NCI-H2196 (cell line): ENCODE measurements around the gene CDSN.

ENCODE experiments used
- DNase-seq: peaks from one replicate; lab custom pipeline; 2025; ENCODE audit not compliant: unreplicated experiment; lab: John Stamatoyannopoulos, UW

Gene CDSN

GRCh38 chr6:31144970-31145340 is 24.7 kb upstream of the CDSN start:
- no peak for DNase-seq

GRCh38 chr6:31144296-31144969 is 24.2 kb upstream of the CDSN start:
- DNase-seq, result no peak

- DNase-seq, result no peak
These were observed 22.9 kb upstream of the CDSN start for GRCh38 chr6:31143148-31143547.

DNA sequence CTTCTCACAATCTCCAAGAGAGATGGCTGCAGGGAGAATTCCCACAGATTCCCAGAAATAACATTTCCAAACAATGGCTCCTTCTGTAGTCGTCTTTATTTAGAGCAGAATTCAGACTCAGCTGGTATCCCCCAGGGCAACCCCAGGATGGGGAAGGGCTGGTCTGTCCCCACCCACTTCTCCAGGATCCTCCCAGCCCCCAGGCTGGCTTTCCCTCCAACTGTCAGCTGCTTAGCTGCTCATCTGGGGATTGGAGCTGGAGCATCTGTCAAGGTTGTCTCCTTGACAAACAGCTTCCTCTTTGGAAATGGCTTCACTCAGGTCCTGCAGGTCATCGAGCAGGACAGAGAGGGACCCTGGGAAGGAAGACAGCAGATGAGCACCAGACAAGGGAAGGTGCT is 22.1 kb upstream of the CDSN start:
- no peak for DNase-seq

GRCh38 chr6:31140643-31141042 is 20.4 kb upstream of the CDSN start:
- no peak for DNase-seq

GRCh38 chr6:31139599-31139998 is 19.4 kb upstream of the CDSN start:
- no peak for DNase-seq

- no peak for DNase-seq
These were observed 18.7 kb upstream of the CDSN start, which contains the start of gene PSORS1C2 for GRCh38 chr6:31138982-31139381. TSS of gene PSORS1C2 (minus strand) at chr6:31139066. CDS start at chr6:31139026, 40 bp downstream.

DNA sequence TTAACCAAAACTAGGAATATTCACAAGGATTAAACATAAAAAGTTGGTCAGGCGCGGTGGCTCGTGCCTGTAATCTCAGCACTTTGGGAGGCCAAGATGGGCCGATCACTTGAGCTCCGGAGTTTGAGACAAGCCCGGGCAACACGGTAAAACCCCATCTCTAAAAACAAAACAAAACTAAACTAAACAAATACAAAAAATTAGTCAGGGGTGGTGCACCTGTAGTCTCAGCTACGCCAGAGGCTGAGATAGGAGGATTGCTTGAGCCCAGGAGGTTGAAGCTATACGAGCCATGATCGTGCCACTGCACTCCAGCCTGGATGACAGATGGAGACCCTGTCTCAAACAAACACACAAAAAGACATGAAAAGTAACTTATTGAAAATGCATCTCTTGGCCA is 15.5 kb upstream of the CDSN start:
- no peak for DNase-seq

DNA sequence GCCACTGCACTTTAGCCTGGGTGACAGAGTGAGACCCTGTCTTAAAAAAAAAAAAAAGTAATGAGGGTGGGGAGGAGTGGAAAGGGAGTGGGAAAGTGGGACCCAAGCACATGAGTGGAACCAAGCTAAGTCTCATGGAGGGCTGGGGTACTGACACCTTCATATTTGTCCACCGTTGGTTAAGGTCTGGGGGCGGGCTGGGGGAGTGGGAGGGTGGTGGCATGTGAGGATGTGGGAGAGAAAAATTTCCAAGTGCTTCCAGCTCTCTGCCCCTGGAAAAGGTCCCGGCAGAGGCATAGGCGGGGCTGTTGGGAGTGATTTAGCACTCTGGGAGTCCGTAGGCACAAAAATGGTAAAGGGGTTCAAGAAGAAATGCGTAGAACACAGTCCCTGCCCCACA is 12.6 kb upstream of the CDSN start:
- no peak for DNase-seq

DNA sequence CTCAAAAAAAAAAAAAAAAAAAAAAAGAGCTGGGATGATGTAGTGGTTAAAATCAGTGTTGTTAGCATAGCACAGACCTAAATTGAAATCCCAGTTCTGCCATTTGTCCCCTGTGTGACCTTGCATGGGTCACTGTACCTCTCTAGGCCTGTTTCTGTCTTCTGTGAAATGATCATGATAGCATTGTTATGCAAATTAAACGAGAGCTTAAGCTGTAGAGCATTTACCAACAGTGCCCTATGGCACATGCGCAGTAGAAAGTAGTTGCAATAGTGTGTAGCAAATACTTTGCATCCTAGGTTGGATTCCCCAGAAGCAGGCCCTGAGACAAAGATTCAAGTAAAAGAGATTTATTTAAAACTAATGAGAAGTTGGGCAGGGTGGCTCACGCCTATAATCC is 11.3 kb upstream of the CDSN start:
- DNase-seq, result no peak

GRCh38 chr6:31130751-31131150 is 10.5 kb upstream of the CDSN start:
- DNase-seq, result no peak

- no peak for DNase-seq
These were observed 8.9 kb upstream of the CDSN start for GRCh38 chr6:31129130-31129529.

- peak; percentile 75 for DNase-seq
These were observed 7.9 kb upstream of the CDSN start for GRCh38 chr6:31128093-31128676.

DNA sequence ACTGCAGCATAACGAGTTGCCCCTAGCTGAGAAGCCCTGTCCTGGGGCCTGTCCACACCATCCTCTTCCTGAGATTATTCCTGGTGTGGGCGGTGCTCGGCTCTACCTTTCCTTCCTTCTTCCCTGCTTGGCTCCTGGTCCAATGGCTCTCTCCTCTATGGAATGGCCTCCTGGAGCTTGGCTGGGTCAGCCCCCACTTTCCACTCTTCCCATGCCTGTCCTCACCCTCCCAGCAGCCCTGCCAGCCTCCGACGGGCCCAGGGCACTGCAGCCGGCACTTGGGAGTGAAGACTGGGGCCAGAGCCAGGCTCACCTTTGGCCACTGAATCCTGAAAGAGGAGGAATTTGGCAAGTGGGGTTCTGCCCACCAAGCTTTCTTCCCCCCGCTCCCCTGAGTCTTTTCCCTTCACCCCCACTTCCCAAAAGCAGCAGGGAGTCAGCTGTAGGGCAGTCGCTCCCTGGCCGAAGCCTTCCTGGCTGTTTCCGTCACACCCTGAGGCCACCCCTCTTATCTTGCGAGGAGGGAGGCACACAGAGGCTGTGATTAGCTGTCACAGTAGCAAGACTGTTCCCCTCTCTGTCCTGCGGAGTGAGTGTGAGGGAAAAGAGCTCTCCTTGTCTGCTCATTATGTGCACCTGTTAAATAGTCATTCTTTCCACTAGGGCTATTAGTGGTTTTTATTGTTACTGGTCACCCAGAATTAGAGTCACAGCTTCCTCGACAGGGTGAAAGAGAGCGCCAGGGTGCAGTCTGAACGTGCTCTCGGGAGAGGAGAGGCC is 6.3 kb upstream of the CDSN start:
- DNase-seq, result no peak

DNA sequence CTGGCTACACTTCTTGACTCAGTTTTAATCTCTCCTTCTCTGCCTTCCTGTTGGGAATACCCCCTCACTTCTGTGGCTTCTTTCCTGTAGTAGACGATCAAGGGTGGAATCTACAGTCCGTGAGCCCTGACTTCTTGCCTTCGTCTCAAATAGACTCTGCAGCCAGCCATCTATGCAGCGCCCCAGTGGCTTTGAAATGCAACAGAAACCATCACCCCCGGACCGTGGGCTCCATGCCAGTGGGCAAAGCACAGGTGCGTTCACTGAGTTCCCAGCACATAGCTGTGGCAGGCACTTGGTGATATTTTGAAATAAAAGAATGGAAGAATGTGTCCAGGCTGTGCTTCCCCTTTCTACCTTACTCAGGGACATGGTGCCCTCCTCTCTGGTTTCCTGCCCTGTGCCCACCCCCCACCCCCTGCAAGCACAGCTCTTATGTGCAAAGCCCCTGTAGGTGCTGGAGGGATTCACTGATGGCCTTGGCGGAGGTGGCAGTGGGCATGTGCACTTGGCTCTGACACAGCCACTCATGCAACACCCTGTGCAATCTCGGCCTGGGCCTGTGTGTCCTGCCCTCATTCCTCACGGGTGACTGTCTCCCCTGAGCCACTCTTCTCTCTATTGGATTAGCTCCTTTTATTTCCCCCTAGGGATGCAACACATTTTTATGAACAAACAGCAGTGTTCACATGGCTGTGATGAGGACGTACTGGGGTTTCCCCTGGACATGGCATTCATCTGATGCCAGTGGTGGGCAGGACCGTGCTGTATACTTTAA is 5.5 kb upstream of the CDSN start:
- DNase-seq, result no peak

DNA sequence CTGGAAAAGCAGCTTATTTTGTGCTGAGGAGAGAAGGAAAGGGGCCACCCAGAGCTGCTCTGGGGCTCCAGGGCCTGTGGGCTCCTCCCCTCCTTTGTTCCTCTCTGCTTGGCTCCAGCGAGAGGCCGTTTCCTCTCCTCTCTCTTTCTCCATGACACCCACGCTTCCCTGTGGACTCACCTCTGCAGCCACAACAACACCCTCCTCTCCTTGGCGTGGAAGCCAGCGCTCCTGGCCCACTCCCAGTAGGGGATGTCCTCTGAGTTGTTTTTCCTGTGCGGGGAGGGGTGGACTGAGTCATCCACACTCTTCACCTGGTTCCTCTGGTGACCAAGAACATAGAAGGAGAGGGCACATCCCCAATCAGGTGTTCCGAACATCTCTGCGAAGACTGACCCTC is 4.9 kb upstream of the CDSN start:
- peak; percentile 33 for DNase-seq

DNA sequence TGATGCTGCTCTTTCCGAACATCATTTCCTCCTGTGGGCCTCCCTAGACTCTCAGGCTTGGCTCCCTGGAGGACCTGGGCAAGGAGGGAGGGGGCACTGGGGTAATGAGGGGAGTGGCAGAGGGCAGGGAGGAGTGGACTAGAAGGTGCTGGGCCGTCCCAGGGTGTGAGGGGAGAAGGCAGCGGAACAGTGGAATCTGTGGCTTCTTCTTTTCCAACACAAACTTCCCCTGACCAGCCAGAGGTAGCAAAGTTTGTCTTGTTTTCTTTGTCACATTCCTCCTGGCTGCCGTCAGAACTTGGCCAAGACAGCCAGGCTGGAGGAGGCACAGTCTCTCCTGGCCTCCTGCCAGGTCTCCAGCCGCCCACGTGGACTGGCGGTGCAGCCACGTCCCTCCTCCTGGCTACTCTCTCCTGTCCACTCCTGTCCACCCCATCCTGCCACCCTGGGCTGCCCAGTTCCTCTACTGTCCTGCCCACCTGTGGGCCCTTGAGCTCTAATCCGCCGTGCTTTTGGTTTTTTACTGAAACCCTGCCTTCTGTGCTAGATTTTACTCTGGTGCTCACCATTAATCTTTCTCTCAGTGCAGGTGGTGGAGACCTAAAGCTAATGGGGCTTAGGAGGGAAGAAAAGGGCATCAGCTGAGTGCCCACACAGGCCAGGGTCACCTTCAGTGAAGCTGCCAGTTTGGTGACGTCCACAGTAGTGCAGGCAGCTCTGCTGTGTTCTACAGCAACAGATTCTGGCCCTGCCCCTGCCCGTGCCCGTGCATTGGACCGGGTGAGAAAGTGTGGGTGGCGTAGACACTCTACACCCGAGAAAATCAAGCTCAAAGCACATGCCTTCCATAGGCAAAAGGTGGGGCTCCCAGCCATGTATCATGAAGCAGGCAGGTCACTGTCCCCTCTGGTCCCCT is 2.8 kb upstream of the CDSN start:
- DNase-seq, result peak; percentile 65

DNA sequence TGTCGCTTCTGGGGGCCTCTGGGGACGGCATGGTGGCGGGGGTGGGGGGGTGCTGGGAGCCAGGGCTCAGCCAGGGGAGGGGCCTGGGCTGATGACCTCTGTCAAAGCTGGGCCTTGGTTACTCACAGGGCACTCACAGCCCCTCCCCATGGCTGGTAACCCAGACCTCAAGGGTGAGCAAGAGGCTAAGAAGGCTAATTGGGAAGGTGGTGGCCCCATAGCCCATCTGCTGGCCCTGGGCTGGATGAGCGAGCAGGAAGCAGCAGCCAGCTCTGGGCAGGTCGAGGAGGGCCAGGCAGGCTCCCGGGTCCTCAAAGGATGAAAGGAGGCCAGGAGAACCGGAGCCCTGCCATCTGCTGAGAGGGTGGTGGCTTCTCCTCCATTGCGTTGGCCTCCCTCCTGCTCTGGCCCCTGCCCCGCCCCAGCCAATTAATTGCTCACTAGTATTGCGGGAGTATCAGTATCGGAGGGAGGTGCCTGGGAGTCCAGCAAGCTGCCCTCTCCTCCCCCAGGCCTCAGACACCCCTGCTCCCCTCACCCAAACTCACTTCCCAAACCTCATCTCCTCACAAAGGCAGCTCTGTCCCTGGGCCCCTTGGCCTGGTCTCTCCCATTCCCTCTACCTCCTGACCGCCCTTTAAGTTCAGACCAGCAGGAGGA is 1.0 kb upstream of the CDSN start:
- DNase-seq, result no peak

GRCh38 chr6:31118178-31118577 is 2.1 kb downstream of the CDSN start:
- DNase-seq, result no peak
